ENCODE data around the gene MYH8.

DNA sequence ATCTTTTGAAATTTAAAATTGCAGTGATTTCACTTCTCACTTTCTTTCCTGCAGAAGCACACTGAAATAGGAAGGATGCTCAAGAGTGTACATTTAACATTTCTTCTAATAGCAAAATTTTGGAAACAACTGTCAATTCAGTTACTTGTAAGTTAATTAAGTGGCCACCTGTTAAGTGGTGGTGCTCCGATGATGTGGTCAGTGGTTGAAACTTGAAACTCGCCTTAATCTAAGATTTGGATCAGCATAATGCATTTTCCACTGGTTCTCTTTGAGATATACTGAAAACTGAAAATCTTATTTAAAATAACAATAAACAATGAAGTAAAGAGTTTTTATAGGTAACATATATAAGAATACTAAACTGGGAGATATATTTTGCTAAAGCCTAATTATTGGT lies 7.0 kb upstream of the MYH8 start:
- TF ChIP-seq EGR1 (IDR thresholded peaks at IDR 0.05; ENCODE audit: borderline replicate concordance in 1 of 2, low read depth in 2 of 2, low read length in 2 of 2) (no peak), BCL11A (IDR thresholded peaks at IDR 0.05; ENCODE audit: low read depth, low read length) (no peak)
- TF ChIP-seq, protein P1, sequence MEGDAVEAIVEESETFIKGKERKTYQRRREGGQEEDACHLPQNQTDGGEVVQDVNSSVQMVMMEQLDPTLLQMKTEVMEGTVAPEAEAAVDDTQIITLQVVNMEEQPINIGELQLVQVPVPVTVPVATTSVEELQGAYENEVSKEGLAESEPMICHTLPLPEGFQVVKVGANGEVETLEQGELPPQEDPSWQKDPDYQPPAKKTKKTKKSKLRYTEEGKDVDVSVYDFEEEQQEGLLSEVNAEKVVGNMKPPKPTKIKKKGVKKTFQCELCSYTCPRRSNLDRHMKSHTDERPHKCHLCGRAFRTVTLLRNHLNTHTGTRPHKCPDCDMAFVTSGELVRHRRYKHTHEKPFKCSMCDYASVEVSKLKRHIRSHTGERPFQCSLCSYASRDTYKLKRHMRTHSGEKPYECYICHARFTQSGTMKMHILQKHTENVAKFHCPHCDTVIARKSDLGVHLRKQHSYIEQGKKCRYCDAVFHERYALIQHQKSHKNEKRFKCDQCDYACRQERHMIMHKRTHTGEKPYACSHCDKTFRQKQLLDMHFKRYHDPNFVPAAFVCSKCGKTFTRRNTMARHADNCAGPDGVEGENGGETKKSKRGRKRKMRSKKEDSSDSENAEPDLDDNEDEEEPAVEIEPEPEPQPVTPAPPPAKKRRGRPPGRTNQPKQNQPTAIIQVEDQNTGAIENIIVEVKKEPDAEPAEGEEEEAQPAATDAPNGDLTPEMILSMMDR (IDR thresholded peaks at IDR 0.05 in 2 of 3, conservative IDR thresholded peaks at IDR 0.05 in 1 of 3; ENCODE audit: control insufficient read depth in 2 of 3, extremely low read depth in 1 of 3, insufficient read depth in 1 of 3, low read depth in 3 of 3, low read length in 3 of 3) = no peak
